Measurements from ENCODE around the gene PLAAT2. TPM values are rescaled to one million over a fixed set of nuclear protein-coding genes. Genes with fewer than 3 reads are reported as not detected.

The PLAAT2 gene
- polyA plus RNA-seq, 1 donor, result 0.12 TPM

- WGBS (ENCODE audit: insufficient coverage, low lambda C conversion rate), result 8% methylated on average over 2 of the region's 10 CpGs
- peak overlapping the region; percentile 14 for H3K4me3 ChIP-seq (ENCODE audit: low read length)
Measured at GRCh38 chr11:63574856-63575602, 11.8 kb upstream of the PLAAT2 start.

GRCh38 chr11:63573881-63574855 is 11.0 kb upstream of the PLAAT2 start:
- Histone ChIP-seq H3K27ac (ENCODE audit: low read length) (peak overlapping the region; percentile 90), H3K27me3 (ENCODE audit: control insufficient read depth, insufficient read depth, low read length) (no peaks in the 10 kb centered on the region), H3K36me3 (ENCODE audit: control insufficient read depth, insufficient read depth, low read length) (no peaks in the 10 kb centered on the region), H3K9me3 (ENCODE audit: control insufficient read depth, low read depth, low read length) (no peaks in the 10 kb centered on the region), H3K4me1 (ENCODE audit: control insufficient read depth, insufficient read depth, low read length) (peaks cover 13% of the 10 kb centered on the region), H3K4me3 (ENCODE audit: low read length) (peak overlapping the region; percentile 14)
- 61% methylated on average over 3 of the region's 15 CpGs for WGBS (ENCODE audit: insufficient coverage, low lambda C conversion rate)
- peak; percentile 97 to 99 for DNase-seq

More at GRCh38 chr11:63574856-63575602, 11.8 kb upstream of the PLAAT2 start:
- Histone ChIP-seq H3K4me1 (ENCODE audit: control insufficient read depth, insufficient read depth, low read length) (peaks cover 13% of the 10 kb centered on the region), H3K9me3 (ENCODE audit: control insufficient read depth, low read depth, low read length) (no peaks in the 10 kb centered on the region), H3K27me3 (ENCODE audit: control insufficient read depth, insufficient read depth, low read length) (no peaks in the 10 kb centered on the region), H3K27ac (ENCODE audit: low read length) (peak overlapping the region; percentile 90), H3K36me3 (ENCODE audit: control insufficient read depth, insufficient read depth, low read length) (no peaks in the 10 kb centered on the region)
- peak; percentile 76 to 82 for DNase-seq

- H3K9me3 ChIP-seq (ENCODE audit: control insufficient read depth, low read depth, low read length), result no peaks in the 10 kb centered on the region
- no peaks in the 10 kb centered on the region for H3K27me3 ChIP-seq (ENCODE audit: control insufficient read depth, insufficient read depth, low read length)
- H3K27ac ChIP-seq (ENCODE audit: low read length), result no peak overlapping the region
- no peak overlapping the region for H3K4me3 ChIP-seq (ENCODE audit: low read length)
- H3K36me3 ChIP-seq (ENCODE audit: control insufficient read depth, insufficient read depth, low read length), result no peaks in the 10 kb centered on the region
- 74% methylated on average over 2 of the region's 3 CpGs for WGBS (ENCODE audit: insufficient coverage, low lambda C conversion rate)
- H3K4me1 ChIP-seq (ENCODE audit: control insufficient read depth, insufficient read depth, low read length), result peaks cover 15% of the 10 kb centered on the region
- DNase-seq, result no peak
Measured at GRCh38 chr11:63572026-63572688, 9.0 kb upstream of the PLAAT2 start.

GRCh38 chr11:63569570-63569969 is 6.4 kb upstream of the PLAAT2 start:
- Histone ChIP-seq H3K27me3 (ENCODE audit: control insufficient read depth, insufficient read depth, low read length) (no peaks in the 10 kb centered on the region), H3K9me3 (ENCODE audit: control insufficient read depth, low read depth, low read length) (no peaks in the 10 kb centered on the region), H3K36me3 (ENCODE audit: control insufficient read depth, insufficient read depth, low read length) (no peaks in the 10 kb centered on the region), H3K27ac (ENCODE audit: low read length) (no peak overlapping the region), H3K4me1 (ENCODE audit: control insufficient read depth, insufficient read depth, low read length) (peaks cover 29% of the 10 kb centered on the region), H3K4me3 (ENCODE audit: low read length) (no peak overlapping the region)
- no peak for DNase-seq
- 100% methylated on average over 1 of the region's 3 CpGs for WGBS (ENCODE audit: insufficient coverage, low lambda C conversion rate)

GRCh38 chr11:63567044-63567840 is 4.1 kb upstream of the PLAAT2 start:
- H3K27me3 ChIP-seq (ENCODE audit: control insufficient read depth, insufficient read depth, low read length), result no peaks in the 10 kb centered on the region
- H3K27ac ChIP-seq (ENCODE audit: low read length), result peak overlapping the region; percentile 75
- no peak overlapping the region for H3K4me3 ChIP-seq (ENCODE audit: low read length)
- H3K36me3 ChIP-seq (ENCODE audit: control insufficient read depth, insufficient read depth, low read length), result no peaks in the 10 kb centered on the region
- DNase-seq, result peak; percentile 81 to 95
- WGBS (ENCODE audit: insufficient coverage, low lambda C conversion rate), result 0% methylated on average over 1 of the region's 5 CpGs
- no peaks in the 10 kb centered on the region for H3K9me3 ChIP-seq (ENCODE audit: control insufficient read depth, low read depth, low read length)
- peaks cover 33% of the 10 kb centered on the region for H3K4me1 ChIP-seq (ENCODE audit: control insufficient read depth, insufficient read depth, low read length)

- peak; percentile 89 to 94 for DNase-seq
- H3K9me3 ChIP-seq (ENCODE audit: control insufficient read depth, low read depth, low read length), result no peaks in the 10 kb centered on the region
- H3K4me3 ChIP-seq (ENCODE audit: low read length), result no peak overlapping the region
- H3K27me3 ChIP-seq (ENCODE audit: control insufficient read depth, insufficient read depth, low read length), result no peaks in the 10 kb centered on the region
- H3K36me3 ChIP-seq (ENCODE audit: control insufficient read depth, insufficient read depth, low read length), result no peaks in the 10 kb centered on the region
- peak overlapping the region; percentile 73 for H3K27ac ChIP-seq (ENCODE audit: low read length)
- H3K4me1 ChIP-seq (ENCODE audit: control insufficient read depth, insufficient read depth, low read length), result peaks cover 33% of the 10 kb centered on the region
- no CpG with 5 or more reads among the region's 4 CpGs for WGBS (ENCODE audit: insufficient coverage, low lambda C conversion rate)
Measured at GRCh38 chr11:63564784-63565350, 1.7 kb upstream of the PLAAT2 start.

- H3K27ac ChIP-seq (ENCODE audit: low read length), result peak overlapping the region; percentile 73
- DNase-seq, result peak; percentile 37 to 61
- no peaks in the 10 kb centered on the region for H3K27me3 ChIP-seq (ENCODE audit: control insufficient read depth, insufficient read depth, low read length)
- H3K4me3 ChIP-seq (ENCODE audit: low read length), result no peak overlapping the region
- H3K4me1 ChIP-seq (ENCODE audit: control insufficient read depth, insufficient read depth, low read length), result peaks cover 33% of the 10 kb centered on the region
- no peaks in the 10 kb centered on the region for H3K9me3 ChIP-seq (ENCODE audit: control insufficient read depth, low read depth, low read length)
- WGBS (ENCODE audit: insufficient coverage, low lambda C conversion rate), result no CpG with 5 or more reads among the region's 7 CpGs
- H3K36me3 ChIP-seq (ENCODE audit: control insufficient read depth, insufficient read depth, low read length), result no peaks in the 10 kb centered on the region
Measured at GRCh38 chr11:63564056-63564774, 1.0 kb upstream of the PLAAT2 start.

- WGBS (ENCODE audit: insufficient coverage, low lambda C conversion rate), result no CpG with 5 or more reads among the region's 7 CpGs
- no peaks in the 10 kb centered on the region for H3K27me3 ChIP-seq (ENCODE audit: control insufficient read depth, insufficient read depth, low read length)
- DNase-seq, result no peak
Measured at GRCh38 chr11:63560506-63561180, 2.5 kb downstream of the PLAAT2 start.

More at GRCh38 chr11:63560506-63561180, 2.5 kb downstream of the PLAAT2 start:
- peaks cover 22% of the 10 kb centered on the region for H3K4me1 ChIP-seq (ENCODE audit: control insufficient read depth, insufficient read depth, low read length)
- no peak overlapping the region for H3K4me3 ChIP-seq (ENCODE audit: low read length)
- H3K9me3 ChIP-seq (ENCODE audit: control insufficient read depth, low read depth, low read length), result no peaks in the 10 kb centered on the region
- no peak overlapping the region for H3K27ac ChIP-seq (ENCODE audit: low read length)
- no peaks in the 10 kb centered on the region for H3K36me3 ChIP-seq (ENCODE audit: control insufficient read depth, insufficient read depth, low read length)
